NK-92 (cell line): ENCODE results near the gene NXN.
"Not testable (repeated sequence)": the region's sequence is repeated elsewhere in the genome, so short reads cannot be mapped to it uniquely, and the experiment has no call there.

Source experiments
- DNase-seq: peaks from one replicate; lab custom pipeline; 2025; ENCODE audit not compliant: unreplicated experiment; lab: John Stamatoyannopoulos, UW

Gene NXN

DNA sequence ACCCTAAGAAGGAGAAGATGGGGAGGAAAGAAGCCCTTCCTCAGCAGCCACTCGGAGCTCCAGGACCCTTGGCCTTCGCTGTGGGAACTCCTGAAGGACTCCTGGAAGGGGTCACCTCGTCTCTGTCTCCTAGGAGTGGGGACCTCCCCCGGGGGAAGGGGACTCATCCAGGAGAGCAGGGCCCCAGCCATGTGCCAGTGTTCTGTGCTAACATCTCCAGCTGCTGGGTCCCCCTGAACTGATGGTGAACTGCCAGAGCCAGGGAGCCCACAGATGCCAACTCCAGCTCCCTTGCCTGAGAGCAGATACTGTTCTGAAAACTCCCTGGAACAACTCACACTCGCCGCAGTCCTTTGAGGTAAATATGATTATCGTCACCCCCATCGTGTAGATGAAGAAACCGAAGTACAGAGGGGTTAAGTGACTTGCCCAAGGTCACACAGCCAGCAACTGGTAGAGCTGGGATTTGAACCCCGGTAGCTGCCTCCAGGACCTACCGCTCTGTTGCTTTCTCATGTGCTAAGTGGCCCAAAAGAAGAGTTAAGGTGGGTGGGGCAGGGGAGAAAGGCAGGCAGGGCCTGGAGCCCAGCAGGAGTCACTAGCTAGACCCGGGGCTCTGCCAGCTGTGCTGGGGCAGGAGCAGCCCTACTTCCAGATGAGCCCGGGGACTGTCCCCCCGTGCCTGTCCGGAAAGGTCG is 27.9 kb upstream of the NXN start:
- DNase-seq: no peak

GRCh38 chr17:1006054-1006453 is 26.5 kb upstream of the NXN start:
- DNase-seq: no peak

DNA sequence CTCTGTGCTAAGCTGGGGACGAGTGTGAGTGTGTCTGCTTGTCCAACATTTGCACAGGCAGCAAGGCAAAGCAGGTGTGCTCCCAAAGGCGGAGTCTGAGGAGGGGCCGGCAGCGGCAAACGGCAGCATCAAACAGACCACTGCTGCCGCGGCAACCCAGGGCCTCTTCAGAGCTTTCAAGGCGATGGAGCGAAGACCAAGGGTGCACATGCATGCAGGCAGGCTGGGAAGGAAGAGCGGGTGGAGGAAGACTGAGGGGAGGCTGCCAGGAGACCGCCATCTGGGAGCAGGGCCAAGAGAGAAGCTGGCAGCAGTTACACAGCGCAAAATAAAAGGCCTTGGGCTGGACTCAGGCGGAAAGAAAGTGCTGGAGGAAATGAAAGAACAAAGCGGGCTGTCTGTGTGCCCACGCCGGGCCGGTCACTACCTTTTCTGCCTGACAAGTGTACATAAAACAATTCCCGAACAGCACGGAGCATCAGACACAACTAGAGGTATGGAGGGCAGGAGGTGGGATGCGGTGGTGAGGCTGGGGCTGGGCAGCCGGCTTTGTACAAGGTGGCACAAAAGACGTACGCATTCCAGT is 25.9 kb upstream of the NXN start:
- DNase-seq: no peak

DNA sequence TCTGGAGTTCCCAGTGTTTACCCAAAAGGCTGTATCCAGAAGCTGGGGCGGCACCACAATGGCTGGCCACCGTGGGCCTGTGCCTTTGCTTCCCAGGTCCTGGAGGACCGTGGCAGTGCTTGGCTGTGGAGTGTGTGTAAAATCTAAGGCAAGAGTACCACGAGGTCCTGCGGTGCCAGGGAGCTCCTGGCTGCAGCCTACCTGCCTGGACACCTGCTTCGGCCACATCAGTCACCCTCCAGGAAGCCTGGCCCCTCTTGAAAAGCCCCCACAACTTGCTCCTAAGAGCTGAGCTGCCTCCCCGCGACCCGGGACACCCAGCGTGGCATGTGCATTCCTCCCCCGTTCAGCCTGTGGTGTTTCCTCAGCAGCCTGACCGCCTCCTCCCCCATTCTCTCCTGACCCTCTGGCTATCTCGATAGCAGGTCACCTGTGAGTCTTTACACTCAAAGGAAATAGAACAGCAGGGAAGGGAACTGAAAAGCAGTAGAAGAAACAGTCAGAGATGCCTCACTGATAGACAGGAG is 25.3 kb upstream of the NXN start:
- DNase-seq: no peak

GRCh38 chr17:1003972-1004768 is 24.6 kb upstream of the NXN start:
- DNase-seq: no peak

DNA sequence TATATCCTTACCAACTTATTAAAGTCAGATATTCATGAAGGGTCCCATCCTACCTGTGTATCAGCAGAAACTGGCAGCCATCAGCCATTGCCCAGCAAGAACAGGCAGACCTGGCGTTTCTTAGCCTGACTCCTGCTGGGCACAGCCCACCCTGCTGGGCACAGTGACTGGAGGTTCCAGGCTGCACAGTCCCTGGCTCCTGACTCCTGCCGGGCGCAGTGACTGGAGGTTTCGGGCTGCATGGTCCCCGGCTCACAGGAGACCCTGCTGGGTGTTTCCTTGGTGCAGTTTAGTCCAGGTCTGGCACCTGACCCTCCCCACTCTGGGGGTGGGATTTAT is 24.0 kb upstream of the NXN start:
- DNase-seq: no peak

GRCh38 chr17:1002771-1003555 is 23.4 kb upstream of the NXN start:
- no peak for DNase-seq

GRCh38 chr17:1002412-1002753 is 22.8 kb upstream of the NXN start:
- DNase-seq: no peak

DNA sequence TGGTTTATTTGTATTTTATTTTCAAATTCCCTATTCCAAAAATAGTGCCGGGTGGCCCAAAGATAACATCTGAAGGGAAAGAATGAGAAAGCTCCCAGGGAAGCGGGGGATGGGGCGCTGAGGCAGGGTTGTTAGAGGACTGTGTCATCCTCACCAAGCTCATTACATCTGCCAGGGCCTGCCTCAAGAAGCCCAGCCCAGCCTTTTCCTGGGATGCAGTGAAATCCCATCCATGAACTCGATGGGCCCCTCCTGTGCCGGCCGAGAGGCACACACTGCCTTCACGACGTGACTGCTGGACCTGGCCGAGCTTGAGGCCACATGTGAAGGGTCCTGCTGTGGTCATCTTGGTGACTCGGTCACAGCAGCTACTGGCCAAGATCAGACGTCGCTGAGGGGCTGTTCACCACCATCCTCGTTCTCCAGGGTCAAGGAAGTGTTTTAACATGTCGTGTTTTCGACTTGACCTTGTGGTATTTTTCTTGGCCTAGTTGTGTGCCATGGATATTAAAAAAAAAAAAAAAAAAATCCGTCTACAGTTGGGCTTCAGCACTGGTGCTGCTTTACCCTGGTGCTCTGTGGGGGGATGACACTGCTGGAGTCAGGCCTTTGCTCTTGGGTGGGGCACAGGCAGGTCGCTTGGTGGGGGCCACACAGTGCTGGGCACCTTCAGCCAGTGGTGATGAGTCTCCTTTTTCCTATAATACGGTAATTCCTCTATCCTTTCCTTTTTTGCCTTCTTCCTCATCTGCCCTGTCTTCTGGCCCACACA is 22.2 kb upstream of the NXN start:
- DNase-seq: no peak

GRCh38 chr17:1000597-1001461 is 21.3 kb upstream of the NXN start:
- DNase-seq: no peak

DNA sequence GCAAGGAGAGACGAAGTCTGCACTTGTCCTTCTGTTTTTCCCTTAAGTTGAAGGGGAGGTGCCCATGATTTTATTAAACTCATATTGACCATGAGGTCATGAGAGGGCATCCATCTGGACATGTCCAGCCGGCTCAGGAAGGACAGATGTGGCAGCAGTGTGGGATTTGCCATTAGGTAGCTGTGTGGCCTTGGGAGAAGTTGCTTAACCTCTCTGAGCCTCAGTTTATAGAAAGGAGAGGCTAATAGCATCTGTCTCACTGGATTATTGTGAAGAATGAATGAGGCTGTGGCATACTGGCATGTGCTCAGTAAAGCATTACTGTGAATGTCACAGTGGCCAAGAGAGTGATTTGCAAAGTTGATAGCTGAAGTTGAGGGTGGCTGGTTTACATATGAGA is 18.5 kb upstream of the NXN start:
- no peak for DNase-seq

DNA sequence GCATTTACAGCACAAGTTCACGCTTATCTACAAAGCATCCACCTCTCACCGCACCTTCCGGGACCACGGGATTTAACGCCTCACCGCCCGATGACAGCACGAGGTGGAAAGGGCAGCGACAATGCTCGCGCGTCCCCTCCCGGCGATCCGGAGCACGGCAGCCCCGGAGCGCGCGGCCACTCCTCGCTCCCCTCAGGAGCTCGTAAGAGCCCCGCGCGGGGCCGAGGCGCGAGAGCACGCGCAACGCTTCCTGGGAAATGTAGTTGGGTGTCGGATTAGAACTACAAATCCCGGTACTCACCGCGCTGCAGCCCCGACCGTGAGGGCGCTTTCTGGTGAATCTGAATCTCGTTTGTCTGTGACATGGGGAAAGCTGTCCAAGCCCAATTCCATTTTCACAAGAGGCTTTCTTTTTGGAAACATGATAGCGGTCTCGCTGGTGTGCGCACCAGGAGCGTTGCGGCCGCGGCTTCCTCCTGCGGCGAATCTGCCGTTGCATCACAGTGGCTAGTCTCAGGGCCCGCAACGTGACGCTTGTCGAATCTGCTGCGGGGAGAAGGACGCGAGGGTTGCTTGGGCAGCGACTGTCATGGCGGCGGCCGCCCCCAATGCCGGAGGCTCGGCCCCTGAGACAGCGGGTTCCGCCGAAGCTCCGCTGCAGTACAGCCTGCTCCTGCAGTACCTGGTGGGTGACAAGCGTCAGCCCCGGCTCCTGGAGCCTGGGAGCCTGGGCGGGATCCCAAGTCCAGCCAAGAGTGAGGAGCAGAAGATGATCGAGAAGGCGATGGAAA is 17.2 kb upstream of the NXN start, which contains the start of gene TIMM22:
Gene TIMM22, plus strand, starts transcription at position 576 of the 791 bp plus-strand sequence. Its CDS starts 14 bp downstream, at position 590.
- peak; percentile 56 for DNase-seq

DNA sequence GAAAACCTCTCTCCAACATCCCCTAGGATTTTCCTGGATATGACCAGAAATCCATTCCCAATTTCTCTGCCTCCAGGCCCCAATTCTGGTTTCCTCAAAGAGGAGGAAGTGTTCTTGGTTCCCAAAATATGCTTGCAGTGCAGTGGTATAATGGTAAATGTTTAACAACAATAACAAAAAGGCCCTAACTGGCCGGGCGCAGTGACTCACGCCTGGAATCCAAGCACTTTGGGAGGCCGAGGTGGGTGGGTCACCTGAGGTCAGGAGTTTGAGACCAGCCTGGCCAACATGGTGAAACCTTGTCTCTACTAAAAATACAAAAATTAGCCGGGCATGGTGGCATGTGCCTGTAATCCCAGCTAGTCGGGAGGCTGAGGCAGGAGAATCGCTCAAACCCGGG is 15.7 kb upstream of the NXN start:
- not testable (repeated sequence) for DNase-seq

GRCh38 chr17:992933-993332 is 13.4 kb upstream of the NXN start:
- no peak for DNase-seq

- DNase-seq: no peak
Observed at GRCh38 chr17:988561-988960, 9.0 kb upstream of the NXN start.

- DNase-seq: no peak
Observed at GRCh38 chr17:987931-988330, 8.4 kb upstream of the NXN start.

DNA sequence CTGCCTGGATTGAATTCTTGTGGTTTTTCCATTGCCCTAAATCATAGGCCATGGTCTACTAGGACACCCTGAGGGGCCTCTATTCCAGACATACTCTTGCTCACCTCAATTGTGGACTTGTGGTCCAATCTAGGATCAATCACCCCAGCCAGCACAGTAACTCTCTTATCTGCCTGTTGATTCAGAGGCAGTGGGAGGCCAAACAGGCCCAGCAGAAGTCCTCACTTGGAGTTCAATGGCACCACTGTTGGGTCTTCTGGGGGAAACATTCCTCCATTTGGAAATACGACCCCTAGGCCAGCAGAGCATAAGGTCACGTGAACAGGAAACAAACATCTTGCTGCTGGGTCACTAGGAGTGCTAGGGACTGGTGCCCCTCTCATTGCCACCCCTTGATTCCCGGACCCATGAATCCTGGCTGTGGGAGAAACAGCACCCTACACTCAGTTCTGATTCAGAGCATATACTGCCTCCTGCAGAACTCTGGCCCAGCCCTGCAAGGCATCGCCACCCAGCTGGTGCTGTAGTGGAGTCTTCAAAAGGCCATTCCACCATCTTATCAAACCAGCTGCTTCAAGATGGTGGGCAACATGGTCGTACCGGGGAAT is 6.8 kb upstream of the NXN start:
- DNase-seq: no peak

GRCh38 chr17:983921-984320 is 4.3 kb upstream of the NXN start:
- no peak for DNase-seq

- no peak for DNase-seq
Observed at GRCh38 chr17:981292-981658, 1.7 kb upstream of the NXN start.
